IMR-90 (cell line): ENCODE measurements around the gene ALKBH5. TPM values are rescaled to one million over a fixed set of nuclear protein-coding genes. Genes with fewer than 3 reads are reported as not detected.

ENCODE experiments used
- ATAC-seq: fragments of 200-7000 bp; cut with Tn5 transposase; 2 replicates; pipeline ENCODE4 v1.9.1; 2020; ENCODE audit warnings: low read depth, mild to moderate bottlenecking, moderate library complexity
- BruUV-seq: library from RNA; stranded (reverse); fragments of 400-500 nt; replicated peaks from 2 replicates; lab custom pipeline; 2021; lab: Mats Ljungman, UMichigan
- CTCF ChIA-PET: fragments of 300-600 bp; formaldehyde crosslinking; extraction: SDS; loops from one replicate; lab custom pipeline; 2021; ENCODE audit warnings: antibody characterized with exemption; lab: Yijun Ruan, JAX
- POLR2A ChIA-PET: fragments of 300-600 bp; sonication (Branson Sonifier 250); formaldehyde crosslinking; loops from one replicate; lab custom pipeline; 2022; ENCODE audit warnings: antibody characterized with exemption; ENCODE audit not compliant: unreplicated experiment; lab: Charles Lee
- DNase-seq: peaks from one replicate; pipeline ENCODE4 v3.0.0; 2013
- H2AFZ ChIP-seq: replicated peaks from 2 replicates; pipeline ENCODE3; 2013; ENCODE audit warnings: low read length, mild to moderate bottlenecking; ENCODE audit not compliant: poor library complexity
- H2AK5ac ChIP-seq: 2 replicates; pipeline ENCODE4 v1.6.1; 2013; ENCODE audit warnings: low read depth, low read length, inconsistent platforms
- H2AK9ac ChIP-seq: replicated peaks from 2 replicates; pipeline ENCODE3; 2013; ENCODE audit warnings: mild to moderate bottlenecking, low read depth, low read length, moderate library complexity; ENCODE audit not compliant: poor library complexity
- H2BK120ac ChIP-seq: 2 replicates; pipeline ENCODE4 v1.6.1; 2013; ENCODE audit warnings: low read depth, low read length, inconsistent platforms
- H2BK15ac ChIP-seq: 3 replicates; pipeline ENCODE4 v1.6.1; 2013; ENCODE audit warnings: low read depth, low read length, inconsistent platforms
- H2BK20ac ChIP-seq: 2 replicates; pipeline ENCODE4 v1.6.1; 2013; ENCODE audit warnings: low read depth, mild to moderate bottlenecking, inconsistent platforms, low read length, moderate library complexity
- H2BK5ac ChIP-seq: 2 replicates; pipeline ENCODE4 v1.6.1; 2013; ENCODE audit warnings: mild to moderate bottlenecking, low read depth, low read length, inconsistent platforms; ENCODE audit not compliant: poor library complexity, severe bottlenecking
- H3K14ac ChIP-seq: replicated peaks from 2 replicates; pipeline ENCODE4 v1.6.1; 2013; ENCODE audit warnings: low read depth, low read length, inconsistent platforms
- H3K18ac ChIP-seq: 2 replicates; pipeline ENCODE4 v1.6.1; 2013; ENCODE audit warnings: low read depth, low read length, control low read depth
- H3K23ac ChIP-seq: 2 replicates; pipeline ENCODE4 v1.6.1; 2013; ENCODE audit warnings: low read depth, low read length, inconsistent platforms
- H3K27ac ChIP-seq: 2 replicates; pipeline ENCODE4 v1.5.1; 2013; ENCODE audit warnings: mild to moderate bottlenecking, control low read depth, low read length; ENCODE audit not compliant: insufficient read depth
- H3K27me3 ChIP-seq: 2 replicates; pipeline ENCODE4 v1.6.1; 2013; ENCODE audit warnings: low read length; ENCODE audit not compliant: control insufficient read depth, insufficient read depth
- H3K36me3 ChIP-seq: 2 replicates; pipeline ENCODE4 v1.6.1; 2013; ENCODE audit warnings: low read length, mixed read lengths; ENCODE audit not compliant: control insufficient read depth, insufficient read depth
- H3K4ac ChIP-seq: 2 replicates; pipeline ENCODE4 v1.6.1; 2013; ENCODE audit warnings: low read depth, low read length, inconsistent platforms
- H3K4me1 ChIP-seq: 2 replicates; pipeline ENCODE4 v1.6.1; 2013; ENCODE audit warnings: low read length, mixed read lengths; ENCODE audit not compliant: control insufficient read depth, insufficient read depth
- H3K4me2 ChIP-seq: 2 replicates; pipeline ENCODE4 v1.6.1; 2013; ENCODE audit warnings: low read depth, mild to moderate bottlenecking, control low read depth, low read length, moderate library complexity
- H3K4me3 ChIP-seq: 2 replicates; pipeline ENCODE4 v1.5.1; 2013; ENCODE audit warnings: low read depth, mild to moderate bottlenecking, control low read depth, low read length, moderate library complexity; ENCODE audit not compliant: insufficient read depth
- H3K56ac ChIP-seq: 2 replicates; pipeline ENCODE4 v1.6.1; 2013; ENCODE audit warnings: low read length, inconsistent platforms; ENCODE audit not compliant: insufficient read depth; ENCODE audit errors: extremely low read depth
- H3K79me1 ChIP-seq, 2 experiments: 2 replicates each; pipeline ENCODE4 v1.6.1; 2013; ENCODE audit warnings: low read length in 2 of 2, inconsistent platforms in 1 of 2, low read depth in 1 of 2
- H3K9ac ChIP-seq: 2 replicates; pipeline ENCODE4 v1.6.1; 2013; ENCODE audit warnings: low read depth, low read length, control low read depth
- H3K9me1 ChIP-seq: 2 replicates; pipeline ENCODE4 v1.6.1; 2013; ENCODE audit warnings: low read length, inconsistent platforms; ENCODE audit not compliant: insufficient read depth
- H3K9me3 ChIP-seq: 2 replicates; pipeline ENCODE4 v1.6.1; 2013; ENCODE audit warnings: low read length; ENCODE audit not compliant: control insufficient read depth, insufficient read depth
- H4K20me1 ChIP-seq: 2 replicates; pipeline ENCODE4 v1.6.1; 2013; ENCODE audit warnings: low read length, inconsistent platforms; ENCODE audit not compliant: insufficient read depth
- H4K5ac ChIP-seq: 2 replicates; pipeline ENCODE4 v1.6.1; 2013; ENCODE audit warnings: mild to moderate bottlenecking, low read depth, low read length, control low read depth
- H4K8ac ChIP-seq, 2 experiments: 2 replicates each; pipeline ENCODE4 v1.6.1; 2013; ENCODE audit warnings: low read depth in 2 of 2, low read length in 2 of 2, control low read depth in 1 of 2, inconsistent platforms in 1 of 2
- H4K91ac ChIP-seq: 2 replicates; pipeline ENCODE4 v1.6.1; 2013; ENCODE audit warnings: low read depth, low read length, inconsistent platforms; ENCODE audit not compliant: insufficient read depth
- BHLHE40 ChIP-seq: fragments of 150-350 bp; IDR thresholded peaks from 2 replicates; pipeline ENCODE4 v1.6.1; 2016; ENCODE audit warnings: mild to moderate bottlenecking, low read depth, low read length
- CEBPB ChIP-seq: IDR thresholded peaks from 2 replicates; pipeline ENCODE4 v1.6.1; 2012; ENCODE audit warnings: low read depth, low read length, improper control_type of control experiment
- CHD1 ChIP-seq: IDR thresholded peaks from 2 replicates; pipeline ENCODE4 v1.6.1; 2012; ENCODE audit warnings: low read depth, low read length, improper control_type of control experiment
- MAFK ChIP-seq: IDR thresholded peaks from 2 replicates; pipeline ENCODE4 v1.6.1; 2012; ENCODE audit warnings: low read depth, low read length, improper control_type of control experiment
- MAZ ChIP-seq: IDR thresholded peaks from 2 replicates; pipeline ENCODE4 v1.6.1; 2012; ENCODE audit warnings: low read depth, mild to moderate bottlenecking, low read length, improper control_type of control experiment, moderate library complexity, borderline replicate concordance
- NFE2L2 ChIP-seq: fragments of 150-350 bp; IDR thresholded peaks from 2 replicates; pipeline ENCODE4 v1.6.1; 2016; ENCODE audit warnings: low read depth, mild to moderate bottlenecking, low read length
- POLR2A ChIP-seq: IDR thresholded peaks from 2 replicates; pipeline ENCODE4 v1.6.1; 2012; ENCODE audit warnings: mild to moderate bottlenecking, low read depth, low read length
- RCOR1 ChIP-seq: IDR thresholded peaks from 2 replicates; pipeline ENCODE4 v1.6.1; 2012; ENCODE audit warnings: mild to moderate bottlenecking, low read length, improper control_type of control experiment; ENCODE audit not compliant: insufficient replicate concordance
- RFX5 ChIP-seq: IDR thresholded peaks from 2 replicates; pipeline ENCODE4 v1.8.0; 2012; ENCODE audit warnings: low read depth, mild to moderate bottlenecking, low read length, moderate library complexity
- SMC3 ChIP-seq: fragments of 150-350 bp; IDR thresholded peaks from 2 replicates; pipeline ENCODE4 v1.6.1; 2016; ENCODE audit warnings: low read depth, mild to moderate bottlenecking, antibody characterized with exemption, low read length, moderate library complexity
- WGBS, 2 experiments: methylation state at CpG; one replicate each; pipeline versions ENCODE4 v1.1.5 to v1.1.7; 2013; ENCODE audit warnings: missing lambda C conversion rate in 2 of 2; ENCODE audit not compliant: insufficient read length in 1 of 2; ENCODE audit errors: extremely low coverage in 2 of 2; 5-methylcytosine and 5-hydroxymethylcytosine counted together
- dilution Hi-C: fragments of 300-500 bp; cut with HindIII; formaldehyde crosslinking; loops from one replicate; pipeline ENCODE4 v1.14.3; 2018; ENCODE audit warnings: low sequenced_read_pairs; ENCODE audit not compliant: unreplicated experiment
- in situ Hi-C: fragments of 300-500 bp; cut with MboI; formaldehyde crosslinking; loops from 3 replicates; pipeline ENCODE4 v1.14.3; 2019; ENCODE audit warnings: low sequenced_read_pairs, inconsistent platforms, mixed read lengths
- intact Hi-C: fragments of 100-400 bp; cut with micrococcal nuclease; formaldehyde crosslinking; loops from 2 replicates; pipeline ENCODE4 v1.10.0; 2022
- polyA plus RNA-seq, 3 experiments: library from polyadenylated mRNA; depleted of rRNA; stranded (reverse); fragments of >200 nt; gene quantifications; 2 replicates each; pipeline ENCODE4 v1.2.3, GENCODE V29; 2012; ENCODE audit warnings: low replicate concordance in 1 of 3
- total RNA-seq: library from RNA; depleted of rRNA; stranded (reverse); fragments of >200 nt; gene quantifications from 2 replicates; pipeline ENCODE4 v1.2.3, GENCODE V29; 2012
- TF ChIP-seq, protein P1 (sequence below): conservative IDR thresholded peaks from 2 replicates; pipeline ENCODE4 v1.5.1; 2012; ENCODE audit warnings: mild to moderate bottlenecking, low read depth, low read length, improper control_type of control experiment
- TF ChIP-seq, protein P2 (sequence below): fragments of 150-350 bp; IDR thresholded peaks from 2 replicates; pipeline ENCODE4 v1.6.1; 2016; ENCODE audit warnings: low read depth, mild to moderate bottlenecking, low read length, moderate library complexity, borderline replicate concordance

ALKBH5 gene
- total and polyA plus RNA-seq, 2 of the 4 experiments (the other 2 are of a cell fraction) = 57.6 to 79.6 TPM

- TF ChIP-seq BHLHE40 = no peak
Observed at GRCh38 chr17:18253947-18254821, 70.6 kb downstream of the ALKBH5 start (continued).

- peaks cover 5% of the 10 kb centered on the region; the same call in 1 of the 2 replicates for H3K9me1 ChIP-seq
- no peak overlapping the region for H3K4me3 ChIP-seq
- ATAC-seq = no peak
- no peak overlapping the region for H2BK5ac ChIP-seq
- no peak overlapping the region for H3K56ac ChIP-seq
- dilution Hi-C loops = no loop called here
- in situ Hi-C loops = no loop called here
- no peak overlapping the region for H2BK120ac ChIP-seq
- no peak overlapping the region for H2AK5ac ChIP-seq
- H4K8ac ChIP-seq = no peak overlapping the region
- H3K4me2 ChIP-seq = no peak overlapping the region
- WGBS, 2 experiments = no CpG with 5 or more reads among the region's 8 CpGs
- H2AK9ac ChIP-seq = no peak overlapping the region
- H3K23ac ChIP-seq = no peak overlapping the region
- H2AFZ ChIP-seq = no peak overlapping the region
- no TSS peak for BruUV-seq
- H3K36me3 ChIP-seq = peaks cover 63% of the 10 kb centered on the region
- no peak overlapping the region for H3K4ac ChIP-seq
- POLR2A ChIA-PET = no interaction called here
- H3K18ac ChIP-seq = no peak overlapping the region
- no peak overlapping the region for H4K5ac ChIP-seq
- intact Hi-C loops = no loop called here
- peaks cover 10% of the 10 kb centered on the region for H3K4me1 ChIP-seq
- H4K20me1 ChIP-seq = peaks cover 25% of the 10 kb centered on the region
- no peak overlapping the region for H3K27ac ChIP-seq
- H3K9ac ChIP-seq = no peak overlapping the region
- no peak for DNase-seq
- no peak overlapping the region for H4K91ac ChIP-seq
- H3K27me3 ChIP-seq = no peaks in the 10 kb centered on the region
- H3K14ac ChIP-seq = no peak overlapping the region
- no peak overlapping the region for H2BK15ac ChIP-seq
- H2BK20ac ChIP-seq = no peak overlapping the region
- peaks cover 15 to 68% of the 10 kb centered on the region in 2 experiments for H3K79me1 ChIP-seq
- CTCF ChIA-PET = no interaction called here
- no peaks in the 10 kb centered on the region for H3K9me3 ChIP-seq
- TF ChIP-seq MAFK = no peak
- no peak for TF ChIP-seq CEBPB
- TF ChIP-seq MAZ = no peak
- TF ChIP-seq NFE2L2 = no peak
- no peak for TF ChIP-seq CHD1
- TF ChIP-seq SMC3 = no peak
- no peak for TF ChIP-seq RCOR1
- no peak for TF ChIP-seq POLR2A
- no peak for TF ChIP-seq RFX5
- TF ChIP-seq, protein P1, sequence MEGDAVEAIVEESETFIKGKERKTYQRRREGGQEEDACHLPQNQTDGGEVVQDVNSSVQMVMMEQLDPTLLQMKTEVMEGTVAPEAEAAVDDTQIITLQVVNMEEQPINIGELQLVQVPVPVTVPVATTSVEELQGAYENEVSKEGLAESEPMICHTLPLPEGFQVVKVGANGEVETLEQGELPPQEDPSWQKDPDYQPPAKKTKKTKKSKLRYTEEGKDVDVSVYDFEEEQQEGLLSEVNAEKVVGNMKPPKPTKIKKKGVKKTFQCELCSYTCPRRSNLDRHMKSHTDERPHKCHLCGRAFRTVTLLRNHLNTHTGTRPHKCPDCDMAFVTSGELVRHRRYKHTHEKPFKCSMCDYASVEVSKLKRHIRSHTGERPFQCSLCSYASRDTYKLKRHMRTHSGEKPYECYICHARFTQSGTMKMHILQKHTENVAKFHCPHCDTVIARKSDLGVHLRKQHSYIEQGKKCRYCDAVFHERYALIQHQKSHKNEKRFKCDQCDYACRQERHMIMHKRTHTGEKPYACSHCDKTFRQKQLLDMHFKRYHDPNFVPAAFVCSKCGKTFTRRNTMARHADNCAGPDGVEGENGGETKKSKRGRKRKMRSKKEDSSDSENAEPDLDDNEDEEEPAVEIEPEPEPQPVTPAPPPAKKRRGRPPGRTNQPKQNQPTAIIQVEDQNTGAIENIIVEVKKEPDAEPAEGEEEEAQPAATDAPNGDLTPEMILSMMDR = no peak
- TF ChIP-seq, protein P2, sequence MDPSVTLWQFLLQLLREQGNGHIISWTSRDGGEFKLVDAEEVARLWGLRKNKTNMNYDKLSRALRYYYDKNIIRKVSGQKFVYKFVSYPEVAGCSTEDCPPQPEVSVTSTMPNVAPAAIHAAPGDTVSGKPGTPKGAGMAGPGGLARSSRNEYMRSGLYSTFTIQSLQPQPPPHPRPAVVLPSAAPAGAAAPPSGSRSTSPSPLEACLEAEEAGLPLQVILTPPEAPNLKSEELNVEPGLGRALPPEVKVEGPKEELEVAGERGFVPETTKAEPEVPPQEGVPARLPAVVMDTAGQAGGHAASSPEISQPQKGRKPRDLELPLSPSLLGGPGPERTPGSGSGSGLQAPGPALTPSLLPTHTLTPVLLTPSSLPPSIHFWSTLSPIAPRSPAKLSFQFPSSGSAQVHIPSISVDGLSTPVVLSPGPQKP = no peak
Observed at GRCh38 chr17:18254888-18255649, 71.4 kb downstream of the ALKBH5 start.
